OCI-LY7 (cell line): ENCODE data around the gene IQCH. TPM values are rescaled to one million over a fixed set of nuclear protein-coding genes. Genes with fewer than 3 reads are reported as not detected.
"Not testable (repeated sequence)": the region's sequence is repeated elsewhere in the genome, so short reads cannot be mapped to it uniquely, and the experiment has no call there.

Source experiments
- BruUV-seq: library from RNA; stranded (reverse); fragments of 400-500 nt; replicated peaks from 2 replicates; lab custom pipeline; 2021; lab: Mats Ljungman, UMichigan
- CTCF ChIA-PET: fragments of 300-600 bp; sonication (Branson Sonifier 250); formaldehyde crosslinking; loops from one replicate; lab custom pipeline; 2022; ENCODE audit warnings: antibody characterized with exemption; ENCODE audit not compliant: unreplicated experiment; lab: Charles Lee
- POLR2A ChIA-PET: fragments of 300-600 bp; sonication (Branson Sonifier 250); formaldehyde crosslinking; loops from one replicate; lab custom pipeline; 2022; ENCODE audit warnings: antibody characterized with exemption; lab: Charles Lee
- DNase-seq: peaks from one replicate; pipeline ENCODE4 v3.0.0-alpha.2; 2015; ENCODE audit warnings: low spot score
- H2AFZ ChIP-seq: fragments of 200-600 bp; sonication (generic), shearing (Covaris generic); 2 replicates; pipeline ENCODE4 v1.6.1; 2014; ENCODE audit warnings: mild to moderate bottlenecking, antibody characterized with exemption, low read length, moderate library complexity
- H3K27ac ChIP-seq: fragments of 200-600 bp; sonication (generic); 2 replicates; pipeline ENCODE4 v1.5.1; 2014; ENCODE audit warnings: mixed run types, low read depth, mild to moderate bottlenecking, moderate library complexity, low read length, inconsistent platforms; ENCODE audit not compliant: poor library complexity, severe bottlenecking
- H3K36me3 ChIP-seq: fragments of 200-600 bp; sonication (generic); 2 replicates; pipeline ENCODE4 v1.6.1; 2014; ENCODE audit warnings: mild to moderate bottlenecking, antibody characterized with exemption, low read length, moderate library complexity, mixed read lengths; ENCODE audit not compliant: insufficient read depth
- H3K4me1 ChIP-seq: fragments of 200-600 bp; sonication (generic); 2 replicates; pipeline ENCODE4 v1.5.1; 2014; ENCODE audit warnings: mild to moderate bottlenecking, low read length; ENCODE audit not compliant: insufficient read depth, poor library complexity, severe bottlenecking
- H3K4me2 ChIP-seq: fragments of 200-600 bp; sonication (generic); 2 replicates; pipeline ENCODE4 v1.6.1; 2014; ENCODE audit warnings: mild to moderate bottlenecking, low read length
- H3K4me3 ChIP-seq: fragments of 200-600 bp; sonication (generic); 2 replicates; pipeline ENCODE4 v1.5.1; 2014; ENCODE audit warnings: mild to moderate bottlenecking, low read depth, low read length; ENCODE audit not compliant: poor library complexity, severe bottlenecking
- H3K79me2 ChIP-seq: fragments of 200-600 bp; sonication (generic); 2 replicates; pipeline ENCODE4 v1.6.1; 2016; ENCODE audit warnings: low read depth, mild to moderate bottlenecking, low read length, moderate library complexity, mixed read lengths; ENCODE audit not compliant: insufficient read depth
- H3K9me2 ChIP-seq: fragments of 200-600 bp; sonication (generic); 2 replicates; pipeline ENCODE4 v1.6.1; 2016; ENCODE audit warnings: mild to moderate bottlenecking, low read length, mixed read lengths; ENCODE audit not compliant: insufficient read depth
- H3K9me3 ChIP-seq: fragments of 200-600 bp; sonication (generic); 2 replicates; pipeline ENCODE4 v1.6.1; 2014; ENCODE audit warnings: mild to moderate bottlenecking, mixed run types, low read length, mixed read lengths
- H4K20me1 ChIP-seq: fragments of 200-600 bp; sonication (generic); 2 replicates; pipeline ENCODE4 v1.6.1; 2014; ENCODE audit warnings: mild to moderate bottlenecking, antibody characterized with exemption, low read length, moderate library complexity, mixed read lengths; ENCODE audit not compliant: insufficient read depth
- EZH2phosphoT487 ChIP-seq: fragments of 200-600 bp; sonication (generic); IDR thresholded peaks from 2 replicates; pipeline ENCODE4 v1.6.1; 2018; ENCODE audit warnings: low read depth, borderline replicate concordance, mild to moderate bottlenecking, mixed run types, antibody characterized with exemption, low read length, moderate library complexity, mixed read lengths
- intact Hi-C: fragments of 100-400 bp; cut with micrococcal nuclease; formaldehyde crosslinking; loops from one replicate; pipeline ENCODE4 v1.10.0; 2022; ENCODE audit not compliant: unreplicated experiment
- total RNA-seq, 2 experiments: library from RNA; depleted of rRNA in 1 of 2; stranded (reverse); fragments of >200 nt in 1 of 2; shearing (Covaris generic) in 1 of 2; gene quantifications; 2 replicates each; pipeline ENCODE4 v1.2.3, GENCODE V29; 2014 to 2022
- TF ChIP-seq, protein P1 (sequence below): fragments of 200-600 bp; sonication (generic); conservative IDR thresholded peaks from 2 replicates; pipeline ENCODE4 v1.5.1; 2014; ENCODE audit warnings: mild to moderate bottlenecking, antibody characterized with exemption, low read length, moderate library complexity, mixed read lengths

Gene IQCH
- total RNA-seq, 2 experiments from 2014 or later: 3.9 to 5.8 TPM

DNA sequence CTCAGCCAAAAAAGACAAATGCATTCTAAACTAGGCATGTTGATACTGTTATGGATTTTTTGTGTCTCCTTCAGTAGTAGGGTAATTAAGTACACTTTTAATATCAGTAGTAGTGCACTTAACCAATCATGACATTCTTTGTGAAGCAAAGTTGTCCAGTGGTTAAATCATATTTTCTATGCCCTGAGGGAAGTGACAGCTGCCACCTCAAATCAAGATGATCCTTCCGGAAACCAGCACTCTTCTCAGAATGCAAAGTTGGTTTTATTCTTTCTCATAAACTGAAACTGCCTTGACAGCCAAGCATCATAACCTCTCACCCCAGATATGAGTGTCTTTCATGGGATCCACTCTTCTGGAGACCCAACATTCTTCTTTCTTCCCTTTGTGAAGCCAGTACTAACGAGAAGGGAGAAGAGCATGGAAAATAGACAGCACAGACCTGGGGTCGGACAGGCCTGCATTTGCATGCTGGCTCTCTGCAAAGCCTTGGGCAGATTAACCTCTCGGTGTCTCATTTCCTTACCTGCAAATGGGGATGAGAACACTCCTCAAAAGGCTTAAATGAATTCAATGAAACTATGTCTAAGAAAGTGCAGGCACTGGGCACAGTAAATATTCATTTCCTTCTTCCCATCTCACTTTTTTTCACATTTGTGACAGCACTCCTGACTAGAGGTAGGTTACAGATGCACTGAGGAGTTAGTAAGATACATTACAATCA, 13.3 kb upstream of the IQCH start:
- H3K9me3 ChIP-seq: peaks cover 25% of the 10 kb centered on the region; the same call in 1 of the 2 replicates
- H3K36me3 ChIP-seq: peaks cover 38% of the 10 kb centered on the region
- POLR2A ChIA-PET: interaction anchor here (0.8 to 2.0 kb wide), 3 partner anchors 13 to 16 kb away, joined by 3 to 6 read pairs (median 4); partner anchors contain the start of genes AAGAB and IQCH
- TF ChIP-seq EZH2phosphoT487: no peak
- TF ChIP-seq, protein P1, sequence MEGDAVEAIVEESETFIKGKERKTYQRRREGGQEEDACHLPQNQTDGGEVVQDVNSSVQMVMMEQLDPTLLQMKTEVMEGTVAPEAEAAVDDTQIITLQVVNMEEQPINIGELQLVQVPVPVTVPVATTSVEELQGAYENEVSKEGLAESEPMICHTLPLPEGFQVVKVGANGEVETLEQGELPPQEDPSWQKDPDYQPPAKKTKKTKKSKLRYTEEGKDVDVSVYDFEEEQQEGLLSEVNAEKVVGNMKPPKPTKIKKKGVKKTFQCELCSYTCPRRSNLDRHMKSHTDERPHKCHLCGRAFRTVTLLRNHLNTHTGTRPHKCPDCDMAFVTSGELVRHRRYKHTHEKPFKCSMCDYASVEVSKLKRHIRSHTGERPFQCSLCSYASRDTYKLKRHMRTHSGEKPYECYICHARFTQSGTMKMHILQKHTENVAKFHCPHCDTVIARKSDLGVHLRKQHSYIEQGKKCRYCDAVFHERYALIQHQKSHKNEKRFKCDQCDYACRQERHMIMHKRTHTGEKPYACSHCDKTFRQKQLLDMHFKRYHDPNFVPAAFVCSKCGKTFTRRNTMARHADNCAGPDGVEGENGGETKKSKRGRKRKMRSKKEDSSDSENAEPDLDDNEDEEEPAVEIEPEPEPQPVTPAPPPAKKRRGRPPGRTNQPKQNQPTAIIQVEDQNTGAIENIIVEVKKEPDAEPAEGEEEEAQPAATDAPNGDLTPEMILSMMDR: no peak
- no peak overlapping the region for H2AFZ ChIP-seq
- no peak overlapping the region for H3K27ac ChIP-seq
- intact Hi-C loops: no loop called here
- H4K20me1 ChIP-seq: peaks cover 17% of the 10 kb centered on the region; the same call in 1 of the 2 replicates
- peaks cover 69% of the 10 kb centered on the region for H3K79me2 ChIP-seq
- CTCF ChIA-PET: no interaction called here
- no TSS peak for BruUV-seq
- peaks cover 30% of the 10 kb centered on the region for H3K4me1 ChIP-seq
- peak; percentile 19 for DNase-seq
- H3K4me2 ChIP-seq: peak overlapping the region; percentile 56
- no peak overlapping the region for H3K4me3 ChIP-seq
- no peaks in the 10 kb centered on the region for H3K9me2 ChIP-seq

DNA sequence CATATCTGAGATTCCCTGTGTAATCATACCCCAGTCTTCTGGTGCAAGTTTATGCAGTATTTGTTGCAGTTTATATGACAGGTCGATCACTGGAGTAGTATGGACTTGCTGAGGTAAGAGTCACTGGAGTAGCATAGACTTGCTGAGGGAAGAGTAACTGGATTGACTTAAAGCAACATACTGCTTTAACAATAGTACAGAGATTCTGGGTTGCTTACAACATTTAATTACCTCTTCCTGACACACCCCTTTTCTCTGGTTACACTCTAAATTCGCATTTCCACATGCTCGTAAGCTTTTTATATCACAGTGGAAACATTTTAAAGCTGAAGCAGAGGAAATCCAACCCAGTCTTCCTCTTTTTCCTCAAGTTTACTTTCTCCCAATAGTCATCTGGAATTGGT, 11.9 kb upstream of the IQCH start:
- H3K27ac ChIP-seq: no peak overlapping the region
- TF ChIP-seq, protein P1: no peak
- no peak for TF ChIP-seq EZH2phosphoT487
- CTCF ChIA-PET: no interaction called here
- BruUV-seq: no TSS peak
- H3K4me1 ChIP-seq: peaks cover 30% of the 10 kb centered on the region
- H4K20me1 ChIP-seq: peaks cover 13% of the 10 kb centered on the region; the same call in 1 of the 2 replicates
- peaks cover 45% of the 10 kb centered on the region for H3K36me3 ChIP-seq
- H3K4me2 ChIP-seq: no peak overlapping the region
- H3K4me3 ChIP-seq: no peak overlapping the region
- H3K9me2 ChIP-seq: no peaks in the 10 kb centered on the region
- H3K9me3 ChIP-seq: peaks cover 34% of the 10 kb centered on the region; the same call in 1 of the 2 replicates
- intact Hi-C loops: no loop called here
- no peak for DNase-seq
- H3K79me2 ChIP-seq: peaks cover 59% of the 10 kb centered on the region
- no peak overlapping the region for H2AFZ ChIP-seq
- POLR2A ChIA-PET: interaction anchor here (0.7 kb wide), 1 partner anchor 406 kb away, joined by 5 read pairs; no protein-coding TSS in a partner anchor

DNA sequence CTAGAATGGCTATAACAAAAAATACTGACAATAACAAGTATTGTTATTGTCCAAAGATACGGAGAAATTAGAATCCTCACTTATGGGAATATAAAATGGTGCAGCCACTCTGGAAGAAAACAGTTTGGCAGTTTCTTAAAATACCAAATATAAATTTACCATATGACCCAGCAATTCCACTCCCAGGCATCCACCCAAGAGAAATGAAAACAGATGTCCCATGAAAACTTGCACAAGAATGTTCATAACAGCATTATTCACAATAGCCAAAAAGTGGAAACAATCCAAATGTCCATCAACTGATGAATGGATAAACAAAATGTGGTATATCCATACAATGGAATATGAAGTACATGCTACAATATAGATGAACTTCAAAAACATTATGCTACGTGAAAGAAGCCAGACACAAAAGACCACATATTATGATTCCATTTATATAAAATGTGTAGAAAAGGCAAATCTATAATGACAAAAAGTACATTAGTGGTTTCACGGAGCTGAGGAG, 9.6 kb upstream of the IQCH start:
- ChIA-PET POLR2A (no interaction called here), CTCF (no interaction called here)
- Histone ChIP-seq H3K36me3 (peaks cover 64% of the 10 kb centered on the region), H3K27ac (no peak overlapping the region), H3K4me2 (no peak overlapping the region), H3K4me1 (peaks cover 28% of the 10 kb centered on the region), H3K9me2 (no peaks in the 10 kb centered on the region), H4K20me1 (peaks cover 9% of the 10 kb centered on the region; the same call in 1 of the 2 replicates), H3K79me2 (peaks cover 58% of the 10 kb centered on the region), H3K4me3 (no peak overlapping the region), H3K9me3 (peaks cover 34% of the 10 kb centered on the region; the same call in 1 of the 2 replicates), H2AFZ (no peak overlapping the region)
- DNase-seq: no peak
- intact Hi-C loops: no loop called here
- no TSS peak for BruUV-seq
- no peak for TF ChIP-seq EZH2phosphoT487
- TF ChIP-seq, protein P1: no peak

DNA sequence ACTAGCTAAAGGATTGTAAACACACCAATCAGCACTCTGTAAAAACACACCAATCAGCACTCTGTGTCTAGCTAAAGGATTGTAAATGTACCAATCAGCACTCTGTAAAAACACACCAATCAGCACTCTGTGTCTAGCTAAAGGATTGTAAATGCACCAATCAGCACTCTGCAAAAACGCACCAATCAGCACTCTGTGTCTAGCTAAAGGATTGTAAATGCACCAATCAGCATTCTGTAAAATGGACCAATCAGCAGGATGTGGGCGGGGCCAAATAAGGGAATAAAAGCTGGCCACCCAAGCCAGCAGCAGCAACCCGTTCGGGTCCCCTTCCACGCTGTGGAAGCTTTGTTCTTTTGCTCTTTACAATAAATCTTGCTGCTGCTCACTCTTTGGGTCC, 8.0 kb upstream of the IQCH start:
- Histone ChIP-seq H3K36me3 (peaks cover 64% of the 10 kb centered on the region), H3K9me3 (peaks cover 34% of the 10 kb centered on the region; the same call in 1 of the 2 replicates), H3K4me1 (peaks cover 12% of the 10 kb centered on the region), H3K79me2 (peaks cover 63% of the 10 kb centered on the region)
- H3K27ac ChIP-seq, H2AFZ ChIP-seq, CTCF ChIA-PET, H4K20me1 ChIP-seq, intact Hi-C loops, DNase-seq, POLR2A ChIA-PET, H3K4me2 ChIP-seq, H3K4me3 ChIP-seq, H3K9me2 ChIP-seq, BruUV-seq: not testable (repeated sequence)
